ENCODE results near the gene SAT2.

- no peak for TF ChIP-seq CTCF (IDR thresholded peaks at IDR 0.05; ENCODE audit: insufficient read depth, low read depth, low read length)
- TF ChIP-seq EZH2 (IDR thresholded peaks at IDR 0.05; ENCODE audit: insufficient read depth, low read length): no peak
These were observed 29.5 kb upstream of the SAT2 start for GRCh38 chr17:7656958-7657609.
